Measurements from ENCODE around the gene PHF10.

Gene PHF10

GRCh38 chr6:169657284-169657610 lies 67.1 kb downstream of the PHF10 start:
- no peaks in the 10 kb centered on the region for H4K20me1 ChIP-seq (ENCODE audit: insufficient read depth, low read length)
- no peak overlapping the region for H3K4me2 ChIP-seq (ENCODE audit: insufficient read depth, low read length)
- H3K79me2 ChIP-seq (ENCODE audit: insufficient read depth, low read length) = no peaks in the 10 kb centered on the region
- no peak overlapping the region for H3K9ac ChIP-seq (ENCODE audit: low read depth, low read length)
- H3K9me3 ChIP-seq (ENCODE audit: insufficient read depth, low read length, severe bottlenecking) = no peaks in the 10 kb centered on the region
- no peak for TF ChIP-seq EZH2 (IDR thresholded peaks at IDR 0.05; ENCODE audit: borderline replicate concordance, low read depth, low read length, severe bottlenecking)
- TF ChIP-seq, protein P1, sequence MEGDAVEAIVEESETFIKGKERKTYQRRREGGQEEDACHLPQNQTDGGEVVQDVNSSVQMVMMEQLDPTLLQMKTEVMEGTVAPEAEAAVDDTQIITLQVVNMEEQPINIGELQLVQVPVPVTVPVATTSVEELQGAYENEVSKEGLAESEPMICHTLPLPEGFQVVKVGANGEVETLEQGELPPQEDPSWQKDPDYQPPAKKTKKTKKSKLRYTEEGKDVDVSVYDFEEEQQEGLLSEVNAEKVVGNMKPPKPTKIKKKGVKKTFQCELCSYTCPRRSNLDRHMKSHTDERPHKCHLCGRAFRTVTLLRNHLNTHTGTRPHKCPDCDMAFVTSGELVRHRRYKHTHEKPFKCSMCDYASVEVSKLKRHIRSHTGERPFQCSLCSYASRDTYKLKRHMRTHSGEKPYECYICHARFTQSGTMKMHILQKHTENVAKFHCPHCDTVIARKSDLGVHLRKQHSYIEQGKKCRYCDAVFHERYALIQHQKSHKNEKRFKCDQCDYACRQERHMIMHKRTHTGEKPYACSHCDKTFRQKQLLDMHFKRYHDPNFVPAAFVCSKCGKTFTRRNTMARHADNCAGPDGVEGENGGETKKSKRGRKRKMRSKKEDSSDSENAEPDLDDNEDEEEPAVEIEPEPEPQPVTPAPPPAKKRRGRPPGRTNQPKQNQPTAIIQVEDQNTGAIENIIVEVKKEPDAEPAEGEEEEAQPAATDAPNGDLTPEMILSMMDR (IDR thresholded peaks at IDR 0.05; ENCODE audit: borderline replicate concordance, extremely low read depth, low read length, poor library complexity, severe bottlenecking) = no peak
- no peak overlapping the region for H3K4me3 ChIP-seq (ENCODE audit: low read depth in 1 of 2, low read length in 2 of 2)
- H3K4me1 ChIP-seq (ENCODE audit: insufficient read depth, low read length) = no peaks in the 10 kb centered on the region
- H2AFZ ChIP-seq (ENCODE audit: low read depth, low read length) = no peak overlapping the region
- ATAC-seq (ENCODE audit: insufficient read depth, low read depth) (no peak), DNase-seq (no peak)
- no peaks in the 10 kb centered on the region for H3K27me3 ChIP-seq (ENCODE audit: insufficient read depth, low read length, poor library complexity)
- H3K27ac ChIP-seq (ENCODE audit: low read length) = no peak overlapping the region
- peaks cover 48% of the 10 kb centered on the region for H3K36me3 ChIP-seq (ENCODE audit: insufficient read depth, low read length)

DNA sequence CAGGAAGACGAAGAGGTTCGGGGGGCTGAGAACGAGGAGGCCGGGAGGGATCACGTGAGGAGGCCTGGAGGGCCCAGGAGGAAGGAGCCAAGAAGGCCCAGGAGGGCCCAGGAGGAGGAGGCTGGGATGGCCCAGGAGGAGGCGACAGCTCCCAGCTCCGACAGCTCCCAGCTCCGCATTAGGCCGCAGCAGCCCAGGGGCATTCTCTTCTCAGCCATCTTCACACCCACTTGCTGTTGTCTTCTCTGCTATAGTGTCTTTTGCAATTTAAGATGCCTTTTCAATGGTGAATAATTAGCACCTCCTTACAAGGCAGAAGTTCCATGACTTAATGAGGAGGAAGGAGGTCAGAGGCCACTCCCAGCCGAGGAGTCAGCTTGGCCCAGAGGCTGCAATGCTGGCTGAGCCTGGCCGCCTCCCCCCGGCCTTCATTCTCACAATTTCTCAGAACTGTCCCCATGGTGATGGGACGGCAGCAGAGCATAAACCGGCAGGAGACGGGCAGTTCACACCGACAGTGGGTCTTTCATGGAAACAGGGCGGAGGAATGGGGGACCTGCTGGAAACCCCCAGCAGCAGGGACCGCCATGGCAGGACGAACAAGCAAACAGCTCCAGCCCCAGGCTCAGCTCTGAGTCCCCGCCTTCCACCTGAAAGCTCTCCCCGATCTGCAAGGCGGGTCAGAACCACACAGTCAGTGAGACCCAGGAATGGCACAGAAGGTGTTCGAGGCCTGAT lies 67.6 kb downstream of the PHF10 start:
- H3K4me2 ChIP-seq (ENCODE audit: insufficient read depth, low read length) = no peak overlapping the region
- H3K27me3 ChIP-seq (ENCODE audit: insufficient read depth, low read length, poor library complexity) = no peaks in the 10 kb centered on the region
- H3K27ac ChIP-seq (ENCODE audit: low read length) = no peak overlapping the region
- DNase-seq (no peak), ATAC-seq (ENCODE audit: insufficient read depth, low read depth) (no peak)
- no peak overlapping the region for H3K4me3 ChIP-seq (ENCODE audit: low read depth in 1 of 2, low read length in 2 of 2)
- H2AFZ ChIP-seq (ENCODE audit: low read depth, low read length) = no peak overlapping the region
- H3K4me1 ChIP-seq (ENCODE audit: insufficient read depth, low read length) = no peaks in the 10 kb centered on the region
- no peaks in the 10 kb centered on the region for H4K20me1 ChIP-seq (ENCODE audit: insufficient read depth, low read length)
- H3K79me2 ChIP-seq (ENCODE audit: insufficient read depth, low read length) = no peaks in the 10 kb centered on the region
- H3K36me3 ChIP-seq (ENCODE audit: insufficient read depth, low read length) = peaks cover 51% of the 10 kb centered on the region
- H3K9ac ChIP-seq (ENCODE audit: low read depth, low read length) = no peak overlapping the region
- no peaks in the 10 kb centered on the region for H3K9me3 ChIP-seq (ENCODE audit: insufficient read depth, low read length, severe bottlenecking)
- TF ChIP-seq, protein P1 (IDR thresholded peaks at IDR 0.05; ENCODE audit: borderline replicate concordance, extremely low read depth, low read length, poor library complexity, severe bottlenecking) = no peak
- no peak for TF ChIP-seq EZH2 (IDR thresholded peaks at IDR 0.05; ENCODE audit: borderline replicate concordance, low read depth, low read length, severe bottlenecking)

- H3K9ac ChIP-seq (ENCODE audit: low read depth, low read length) = no peak overlapping the region
- H3K4me1 ChIP-seq (ENCODE audit: insufficient read depth, low read length) = no peaks in the 10 kb centered on the region
- H3K4me3 ChIP-seq (ENCODE audit: low read depth in 1 of 2, low read length in 2 of 2) = no peak overlapping the region
- TF ChIP-seq EZH2 (IDR thresholded peaks at IDR 0.05; ENCODE audit: borderline replicate concordance, low read depth, low read length, severe bottlenecking) = no peak
- TF ChIP-seq, protein P1 (IDR thresholded peaks at IDR 0.05; ENCODE audit: borderline replicate concordance, extremely low read depth, low read length, poor library complexity, severe bottlenecking) = no peak
- peaks cover 50% of the 10 kb centered on the region for H3K36me3 ChIP-seq (ENCODE audit: insufficient read depth, low read length)
- no peaks in the 10 kb centered on the region for H4K20me1 ChIP-seq (ENCODE audit: insufficient read depth, low read length)
- peak; percentile 78 for ATAC-seq (ENCODE audit: insufficient read depth, low read depth)
- H3K27me3 ChIP-seq (ENCODE audit: insufficient read depth, low read length, poor library complexity) = no peaks in the 10 kb centered on the region
- no peak overlapping the region for H2AFZ ChIP-seq (ENCODE audit: low read depth, low read length)
- no peak overlapping the region for H3K4me2 ChIP-seq (ENCODE audit: insufficient read depth, low read length)
- H3K9me3 ChIP-seq (ENCODE audit: insufficient read depth, low read length, severe bottlenecking) = no peaks in the 10 kb centered on the region
- no peaks in the 10 kb centered on the region for H3K79me2 ChIP-seq (ENCODE audit: insufficient read depth, low read length)
- peak; percentile 37 for DNase-seq
- no peak overlapping the region for H3K27ac ChIP-seq (ENCODE audit: low read length)
Measured at GRCh38 chr6:169654598-169655391, 69.5 kb downstream of the PHF10 start.
